IMR-90 (cell line): ENCODE measurements around the gene AQP9. TPM values are rescaled to one million over a fixed set of nuclear protein-coding genes. Genes with fewer than 3 reads are reported as not detected.
A peak's percentile ranks its signal among the peaks of the same experiment; 100 is the strongest.

Experiments used
- ATAC-seq: fragments of 200-7000 bp; cut with Tn5 transposase; 2 replicates; pipeline ENCODE4 v1.9.1; 2020; ENCODE audit warnings: low read depth, mild to moderate bottlenecking, moderate library complexity
- BruUV-seq: library from RNA; stranded (reverse); fragments of 400-500 nt; replicated peaks from 2 replicates; lab custom pipeline; 2021; lab: Mats Ljungman, UMichigan
- CTCF ChIA-PET: fragments of 300-600 bp; formaldehyde crosslinking; extraction: SDS; loops from one replicate; lab custom pipeline; 2021; ENCODE audit warnings: antibody characterized with exemption; lab: Yijun Ruan, JAX
- POLR2A ChIA-PET: fragments of 300-600 bp; sonication (Branson Sonifier 250); formaldehyde crosslinking; loops from one replicate; lab custom pipeline; 2022; ENCODE audit warnings: antibody characterized with exemption; ENCODE audit not compliant: unreplicated experiment; lab: Charles Lee
- DNase-seq: peaks from one replicate; pipeline ENCODE4 v3.0.0; 2013
- H2AFZ ChIP-seq: replicated peaks from 2 replicates; pipeline ENCODE3; 2013; ENCODE audit warnings: low read length, mild to moderate bottlenecking; ENCODE audit not compliant: poor library complexity
- H2AK5ac ChIP-seq: 2 replicates; pipeline ENCODE4 v1.6.1; 2013; ENCODE audit warnings: low read depth, low read length, inconsistent platforms
- H2AK9ac ChIP-seq: replicated peaks from 2 replicates; pipeline ENCODE3; 2013; ENCODE audit warnings: mild to moderate bottlenecking, low read depth, low read length, moderate library complexity; ENCODE audit not compliant: poor library complexity
- H2BK120ac ChIP-seq: 2 replicates; pipeline ENCODE4 v1.6.1; 2013; ENCODE audit warnings: low read depth, low read length, inconsistent platforms
- H2BK15ac ChIP-seq: 3 replicates; pipeline ENCODE4 v1.6.1; 2013; ENCODE audit warnings: low read depth, low read length, inconsistent platforms
- H2BK20ac ChIP-seq: 2 replicates; pipeline ENCODE4 v1.6.1; 2013; ENCODE audit warnings: low read depth, mild to moderate bottlenecking, inconsistent platforms, low read length, moderate library complexity
- H2BK5ac ChIP-seq: 2 replicates; pipeline ENCODE4 v1.6.1; 2013; ENCODE audit warnings: mild to moderate bottlenecking, low read depth, low read length, inconsistent platforms; ENCODE audit not compliant: poor library complexity, severe bottlenecking
- H3K14ac ChIP-seq: replicated peaks from 2 replicates; pipeline ENCODE4 v1.6.1; 2013; ENCODE audit warnings: low read depth, low read length, inconsistent platforms
- H3K18ac ChIP-seq: 2 replicates; pipeline ENCODE4 v1.6.1; 2013; ENCODE audit warnings: low read depth, low read length, control low read depth
- H3K23ac ChIP-seq: 2 replicates; pipeline ENCODE4 v1.6.1; 2013; ENCODE audit warnings: low read depth, low read length, inconsistent platforms
- H3K27ac ChIP-seq: 2 replicates; pipeline ENCODE4 v1.5.1; 2013; ENCODE audit warnings: mild to moderate bottlenecking, control low read depth, low read length; ENCODE audit not compliant: insufficient read depth
- H3K27me3 ChIP-seq: 2 replicates; pipeline ENCODE4 v1.6.1; 2013; ENCODE audit warnings: low read length; ENCODE audit not compliant: control insufficient read depth, insufficient read depth
- H3K36me3 ChIP-seq: 2 replicates; pipeline ENCODE4 v1.6.1; 2013; ENCODE audit warnings: low read length, mixed read lengths; ENCODE audit not compliant: control insufficient read depth, insufficient read depth
- H3K4ac ChIP-seq: 2 replicates; pipeline ENCODE4 v1.6.1; 2013; ENCODE audit warnings: low read depth, low read length, inconsistent platforms
- H3K4me1 ChIP-seq: 2 replicates; pipeline ENCODE4 v1.6.1; 2013; ENCODE audit warnings: low read length, mixed read lengths; ENCODE audit not compliant: control insufficient read depth, insufficient read depth
- H3K4me2 ChIP-seq: 2 replicates; pipeline ENCODE4 v1.6.1; 2013; ENCODE audit warnings: low read depth, mild to moderate bottlenecking, control low read depth, low read length, moderate library complexity
- H3K4me3 ChIP-seq: 2 replicates; pipeline ENCODE4 v1.5.1; 2013; ENCODE audit warnings: low read depth, mild to moderate bottlenecking, control low read depth, low read length, moderate library complexity; ENCODE audit not compliant: insufficient read depth
- H3K56ac ChIP-seq: 2 replicates; pipeline ENCODE4 v1.6.1; 2013; ENCODE audit warnings: low read length, inconsistent platforms; ENCODE audit not compliant: insufficient read depth; ENCODE audit errors: extremely low read depth
- H3K79me1 ChIP-seq, 2 experiments: 2 replicates each; pipeline ENCODE4 v1.6.1; 2013; ENCODE audit warnings: low read length in 2 of 2, inconsistent platforms in 1 of 2, low read depth in 1 of 2
- H3K9ac ChIP-seq: 2 replicates; pipeline ENCODE4 v1.6.1; 2013; ENCODE audit warnings: low read depth, low read length, control low read depth
- H3K9me1 ChIP-seq: 2 replicates; pipeline ENCODE4 v1.6.1; 2013; ENCODE audit warnings: low read length, inconsistent platforms; ENCODE audit not compliant: insufficient read depth
- H3K9me3 ChIP-seq: 2 replicates; pipeline ENCODE4 v1.6.1; 2013; ENCODE audit warnings: low read length; ENCODE audit not compliant: control insufficient read depth, insufficient read depth
- H4K20me1 ChIP-seq: 2 replicates; pipeline ENCODE4 v1.6.1; 2013; ENCODE audit warnings: low read length, inconsistent platforms; ENCODE audit not compliant: insufficient read depth
- H4K5ac ChIP-seq: 2 replicates; pipeline ENCODE4 v1.6.1; 2013; ENCODE audit warnings: mild to moderate bottlenecking, low read depth, low read length, control low read depth
- H4K8ac ChIP-seq, 2 experiments: 2 replicates each; pipeline ENCODE4 v1.6.1; 2013; ENCODE audit warnings: low read depth in 2 of 2, low read length in 2 of 2, control low read depth in 1 of 2, inconsistent platforms in 1 of 2
- H4K91ac ChIP-seq: 2 replicates; pipeline ENCODE4 v1.6.1; 2013; ENCODE audit warnings: low read depth, low read length, inconsistent platforms; ENCODE audit not compliant: insufficient read depth
- BHLHE40 ChIP-seq: fragments of 150-350 bp; IDR thresholded peaks from 2 replicates; pipeline ENCODE4 v1.6.1; 2016; ENCODE audit warnings: mild to moderate bottlenecking, low read depth, low read length
- SMC3 ChIP-seq: fragments of 150-350 bp; IDR thresholded peaks from 2 replicates; pipeline ENCODE4 v1.6.1; 2016; ENCODE audit warnings: low read depth, mild to moderate bottlenecking, antibody characterized with exemption, low read length, moderate library complexity
- WGBS, 2 experiments: methylation state at CpG; one replicate each; pipeline versions ENCODE4 v1.1.5 to v1.1.7; 2013; ENCODE audit warnings: missing lambda C conversion rate in 2 of 2; ENCODE audit not compliant: insufficient read length in 1 of 2; ENCODE audit errors: extremely low coverage in 2 of 2; 5-methylcytosine and 5-hydroxymethylcytosine counted together
- dilution Hi-C: fragments of 300-500 bp; cut with HindIII; formaldehyde crosslinking; loops from one replicate; pipeline ENCODE4 v1.14.3; 2018; ENCODE audit warnings: low sequenced_read_pairs; ENCODE audit not compliant: unreplicated experiment
- in situ Hi-C: fragments of 300-500 bp; cut with MboI; formaldehyde crosslinking; loops from 3 replicates; pipeline ENCODE4 v1.14.3; 2019; ENCODE audit warnings: low sequenced_read_pairs, inconsistent platforms, mixed read lengths
- intact Hi-C: fragments of 100-400 bp; cut with micrococcal nuclease; formaldehyde crosslinking; loops from 2 replicates; pipeline ENCODE4 v1.10.0; 2022
- polyA plus RNA-seq, 3 experiments: library from polyadenylated mRNA; depleted of rRNA; stranded (reverse); fragments of >200 nt; gene quantifications; 2 replicates each; pipeline ENCODE4 v1.2.3, GENCODE V29; 2012; ENCODE audit warnings: low replicate concordance in 1 of 3
- total RNA-seq: library from RNA; depleted of rRNA; stranded (reverse); fragments of >200 nt; gene quantifications from 2 replicates; pipeline ENCODE4 v1.2.3, GENCODE V29; 2012

AQP9 gene
- total and polyA plus RNA-seq, 2 of the 4 experiments (the other 2 are of a cell fraction): not detected

DNA sequence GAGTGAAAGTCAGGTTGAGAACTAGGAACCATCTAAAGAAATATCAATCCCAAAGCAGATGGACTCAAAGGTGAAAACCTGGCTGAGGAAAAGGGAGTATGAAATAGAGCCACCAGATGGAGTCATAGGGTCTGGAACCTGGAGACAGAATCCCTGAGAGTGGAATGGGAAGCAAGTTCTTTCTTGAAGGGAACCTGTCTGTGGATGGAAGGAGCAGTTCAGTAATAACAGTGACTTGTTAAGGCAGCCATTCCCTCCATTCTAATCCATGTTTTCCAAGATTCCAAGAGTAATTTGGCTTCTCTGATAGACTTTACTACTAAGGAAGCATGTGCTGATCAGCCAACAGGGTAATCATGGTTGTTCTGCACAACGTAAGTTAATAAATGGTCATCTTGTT lies 22.5 kb upstream of the AQP9 start:
- in situ Hi-C loops: no loop called here
- no TSS peak for BruUV-seq

More for the DNA sequence above, 22.5 kb upstream of the AQP9 start:
- no peaks in the 10 kb centered on the region for H4K20me1 ChIP-seq
- H3K14ac ChIP-seq: no peak overlapping the region
- H3K4me3 ChIP-seq: no peak overlapping the region
- no peak overlapping the region for H4K8ac ChIP-seq
- ChIA-PET POLR2A (no interaction called here), CTCF (no interaction called here)
- no peak overlapping the region for H3K18ac ChIP-seq
- intact Hi-C loops: no loop called here
- H2BK5ac ChIP-seq: no peak overlapping the region
- no peaks in the 10 kb centered on the region for H3K9me3 ChIP-seq
- no CpG with 5 or more reads among the region's 1 CpG for WGBS, 2 experiments
- no peak overlapping the region for H3K56ac ChIP-seq
- no peak overlapping the region for H3K9ac ChIP-seq
- H3K27me3 ChIP-seq: no peaks in the 10 kb centered on the region; the same call in 1 of the 2 replicates
- H2BK15ac ChIP-seq: no peak overlapping the region
- H2BK20ac ChIP-seq: no peak overlapping the region
- H2AK5ac ChIP-seq: no peak overlapping the region
- no peaks in the 10 kb centered on the region for H3K36me3 ChIP-seq
- H4K5ac ChIP-seq: no peak overlapping the region
- dilution Hi-C loops: no loop called here
- no peak overlapping the region for H4K91ac ChIP-seq
- no peak overlapping the region for H2BK120ac ChIP-seq
- DNase-seq (no peak), ATAC-seq (no peak)
- H3K27ac ChIP-seq: no peak overlapping the region
- H2AFZ ChIP-seq: no peak overlapping the region
- no peak for TF ChIP-seq BHLHE40
- TF ChIP-seq SMC3: 0 out of 2 replicates have a peak, but pooled peaks have one; percentile 9
- no peaks in the 10 kb centered on the region for H3K4me1 ChIP-seq
- H2AK9ac ChIP-seq: no peak overlapping the region
- H3K4me2 ChIP-seq: no peak overlapping the region
- H3K79me1 ChIP-seq: no peaks in the 10 kb centered on the region
- H3K23ac ChIP-seq: no peak overlapping the region
- no peaks in the 10 kb centered on the region for H3K9me1 ChIP-seq
- H3K4ac ChIP-seq: no peak overlapping the region
